ENCODE results near the gene CEMIP.

The CEMIP gene

DNA sequence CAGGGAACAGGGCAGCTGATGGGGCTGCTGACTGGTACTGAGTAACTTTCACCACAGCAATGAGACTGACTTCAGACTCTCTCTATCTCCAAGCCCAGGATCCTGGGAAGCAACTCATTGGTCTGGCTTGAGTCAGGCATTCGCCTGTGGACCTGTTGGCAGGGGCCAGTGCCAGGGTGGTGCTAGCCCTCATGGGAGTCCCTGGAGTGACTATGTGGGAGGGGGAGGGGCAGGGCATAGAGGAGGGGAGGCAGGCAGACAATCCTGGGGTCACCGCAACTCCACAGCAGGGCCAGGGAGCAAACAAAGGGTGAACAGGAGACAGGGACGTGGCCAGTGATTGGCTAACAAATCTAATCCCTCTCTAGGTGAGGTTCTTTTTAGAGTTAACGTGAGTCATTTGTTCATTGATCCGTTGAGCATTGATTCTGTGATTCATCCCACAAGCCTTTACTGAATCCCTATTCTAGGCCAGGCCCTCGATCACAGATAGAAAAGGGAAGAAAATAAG, 71.8 kb downstream of the CEMIP start:
- DNase-seq (ENCODE audit: low spot score) = no peak

GRCh38 chr15:80852676-80853075, 73.5 kb downstream of the CEMIP start:
- no peak for DNase-seq (ENCODE audit: low spot score)

DNA sequence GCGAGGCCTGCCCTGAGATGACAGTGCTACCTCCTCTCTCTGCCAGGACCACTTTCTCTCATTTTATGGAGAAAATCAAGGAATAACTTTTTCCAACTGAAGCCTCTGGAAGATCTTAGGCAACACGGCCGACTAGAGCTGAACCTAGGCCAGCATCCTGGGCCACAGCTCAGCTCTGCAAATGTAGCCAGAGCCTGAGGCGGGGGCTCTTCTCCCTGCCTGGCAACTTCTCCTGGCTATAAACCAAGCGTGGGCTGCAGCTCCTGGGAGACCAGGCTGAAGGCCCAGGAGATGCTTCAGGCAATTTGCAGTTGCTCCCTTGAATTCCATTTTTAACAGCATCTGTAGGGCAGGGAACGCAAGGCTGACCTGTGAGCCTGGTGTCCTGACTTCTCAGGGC, 74.9 kb downstream of the CEMIP start:
- peak; percentile 21 for DNase-seq (ENCODE audit: low spot score)

DNA sequence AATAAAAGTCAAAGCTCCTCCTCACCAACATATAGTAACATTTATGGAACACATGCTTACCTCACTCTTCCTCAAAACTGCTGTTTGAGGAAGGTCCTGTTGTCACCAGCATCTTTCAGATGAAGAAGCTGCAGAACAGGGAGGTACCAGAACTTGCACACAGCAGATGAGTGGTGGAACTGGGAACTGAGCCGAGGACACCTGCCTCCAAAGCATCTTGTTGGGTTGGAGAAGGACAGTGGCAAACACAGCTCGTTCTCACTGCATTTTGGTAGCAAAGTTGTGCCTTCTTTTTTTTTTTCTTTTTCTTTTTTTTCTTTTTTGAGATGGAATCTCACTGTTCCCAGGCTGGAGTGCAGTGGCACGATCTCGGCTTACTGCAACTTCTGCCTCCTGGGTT, 76.0 kb downstream of the CEMIP start:
- peak; percentile 53 for DNase-seq (ENCODE audit: low spot score)

DNA sequence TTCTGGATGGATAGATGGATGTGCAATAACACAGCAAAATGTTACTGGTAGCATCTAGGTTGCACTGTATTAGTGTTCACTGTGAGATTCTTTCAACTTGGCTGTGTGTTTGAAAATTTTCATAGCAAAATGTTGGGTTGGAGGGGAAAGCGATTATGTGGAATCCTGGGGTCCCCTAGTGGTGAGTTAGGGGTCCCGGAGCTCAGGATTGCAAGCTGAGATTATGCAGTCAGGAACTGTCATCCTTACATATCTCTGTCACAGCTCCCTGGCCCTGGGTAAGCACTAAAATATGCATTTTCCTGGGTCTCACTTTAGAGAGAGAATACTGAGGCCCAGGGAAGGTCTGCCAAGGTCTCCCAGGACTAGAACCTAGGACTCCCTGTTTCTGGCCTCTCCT, 77.2 kb downstream of the CEMIP start:
- no peak for DNase-seq (ENCODE audit: low spot score)

- DNase-seq (ENCODE audit: low spot score) = peak; percentile 94
These were observed 77.7 kb downstream of the CEMIP start for GRCh38 chr15:80856809-80857377.

GRCh38 chr15:80861731-80862170, 82.6 kb downstream of the CEMIP start:
- DNase-seq (ENCODE audit: low spot score) = peak; percentile 80

- no peak for DNase-seq (ENCODE audit: low spot score)
These were observed 85.5 kb downstream of the CEMIP start for GRCh38 chr15:80864666-80865065.

GRCh38 chr15:80866936-80867335, 87.8 kb downstream of the CEMIP start:
- DNase-seq (ENCODE audit: low spot score) = no peak

GRCh38 chr15:80870366-80870765, 91.2 kb downstream of the CEMIP start:
- no peak for DNase-seq (ENCODE audit: low spot score)

DNA sequence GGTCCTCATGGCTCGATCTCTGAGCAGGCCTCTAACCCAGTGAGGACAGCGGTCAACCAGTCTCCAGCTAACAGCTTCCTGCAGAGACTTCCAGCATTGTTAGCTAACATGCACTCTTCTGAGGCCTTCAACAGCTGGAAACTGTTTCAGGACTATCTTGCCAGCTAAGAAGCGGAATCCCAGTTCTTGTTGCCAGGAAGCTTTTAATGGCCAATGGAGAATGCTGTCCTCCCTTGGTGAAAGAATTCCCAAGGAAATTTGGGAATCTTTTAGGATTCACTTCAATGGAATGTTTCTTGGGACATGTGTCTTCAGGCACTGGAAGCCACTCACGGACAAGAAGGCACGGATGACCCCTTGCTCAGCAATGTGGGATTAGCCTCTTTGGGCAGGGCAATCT, 91.7 kb downstream of the CEMIP start:
- no peak for DNase-seq (ENCODE audit: low spot score)

GRCh38 chr15:80871858-80872257, 92.7 kb downstream of the CEMIP start:
- DNase-seq (ENCODE audit: low spot score) = no peak

- no peak for DNase-seq (ENCODE audit: low spot score)
These were observed 94.3 kb downstream of the CEMIP start for GRCh38 chr15:80873366-80873952.

DNA sequence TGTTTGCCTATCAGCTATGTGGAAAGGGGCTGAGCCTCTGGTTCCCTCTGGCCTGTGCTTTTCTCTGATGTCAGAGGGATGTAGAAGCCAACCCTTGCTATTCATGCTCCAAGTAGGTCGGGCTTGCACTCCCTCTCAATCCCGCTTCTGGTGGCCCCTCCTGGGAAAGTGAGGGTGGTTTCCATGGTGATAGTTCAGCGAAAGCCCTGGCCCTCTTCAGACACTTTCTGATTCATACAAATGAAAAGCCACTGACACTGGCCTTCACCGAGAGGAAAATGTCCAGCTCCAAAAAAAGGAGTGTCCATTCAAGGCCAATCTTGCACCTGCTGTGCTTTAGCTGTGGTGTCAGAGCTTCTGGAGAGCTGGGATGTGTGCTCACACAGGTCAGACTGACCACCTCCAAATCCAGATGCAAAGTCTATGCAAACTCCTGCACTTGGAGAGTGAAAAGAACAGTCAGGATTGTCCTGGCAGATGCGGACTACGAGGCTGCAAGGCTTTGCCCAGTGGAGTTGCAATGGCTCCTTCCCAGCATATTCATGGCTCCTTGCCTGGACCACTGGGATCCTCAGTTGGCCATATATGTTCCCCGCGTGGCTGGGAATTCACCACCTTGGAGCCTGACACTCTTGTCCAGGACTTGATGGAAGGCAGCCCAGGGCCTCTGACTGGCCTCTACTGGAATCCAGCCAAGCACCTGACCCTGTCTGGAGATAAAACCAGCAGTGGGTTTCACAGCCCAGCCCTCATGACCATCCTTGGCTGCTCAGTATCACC, 96.6 kb downstream of the CEMIP start:
- peak; percentile 37 for DNase-seq (ENCODE audit: low spot score)

DNA sequence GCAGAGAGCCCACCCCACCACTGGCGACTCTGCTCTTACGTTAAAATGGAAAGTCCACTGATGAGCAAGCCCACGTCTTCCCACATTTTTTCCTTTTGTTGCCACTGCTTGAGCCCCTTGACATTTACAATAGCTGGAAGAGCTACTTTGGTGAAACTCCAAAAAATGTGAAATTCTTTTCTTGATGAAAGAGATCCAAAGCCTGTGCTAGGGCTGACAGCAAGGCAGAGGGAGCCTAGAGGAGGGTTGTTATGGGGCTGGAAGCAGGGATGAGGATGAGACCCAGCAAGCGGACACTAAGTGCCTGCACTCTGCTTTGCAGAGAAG, 97.1 kb downstream of the CEMIP start:
- DNase-seq (ENCODE audit: low spot score) = no peak

DNA sequence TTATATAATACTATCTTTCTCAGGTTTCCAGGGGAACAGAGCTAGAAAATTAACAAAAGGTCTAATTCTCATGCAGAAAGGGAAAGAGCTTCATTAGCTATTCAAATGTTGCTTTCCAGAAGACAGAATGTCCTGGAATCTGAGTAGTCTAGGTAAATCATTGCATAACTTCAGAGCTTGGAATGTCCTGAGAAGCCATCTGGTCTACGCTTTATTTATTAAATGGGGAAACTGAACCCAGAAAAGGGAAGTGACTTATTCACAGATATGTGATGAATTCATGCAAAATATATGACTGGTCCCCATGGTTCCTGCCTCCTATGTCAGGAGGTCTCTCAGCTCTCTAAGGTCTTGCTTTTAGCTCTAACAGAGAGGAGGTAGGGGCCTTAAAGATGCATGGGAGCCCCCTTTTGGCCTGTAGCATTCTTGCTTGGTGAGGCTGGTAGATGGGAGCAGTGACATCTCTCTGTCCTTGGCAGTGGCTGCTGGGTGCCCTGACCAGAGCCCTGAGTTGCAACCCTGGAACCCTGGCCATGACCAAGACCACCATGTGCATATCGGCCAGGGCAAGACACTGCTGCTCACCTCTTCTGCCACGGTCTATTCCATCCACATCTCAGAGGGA, 99.2 kb downstream of the CEMIP start:
- DNase-seq (ENCODE audit: low spot score) = no peak

- DNase-seq (ENCODE audit: low spot score) = no peak
These were observed 99.7 kb downstream of the CEMIP start for GRCh38 chr15:80878867-80879250.

- no peak for DNase-seq (ENCODE audit: low spot score)
These were observed 100.9 kb downstream of the CEMIP start for GRCh38 chr15:80880086-80880485.

DNA sequence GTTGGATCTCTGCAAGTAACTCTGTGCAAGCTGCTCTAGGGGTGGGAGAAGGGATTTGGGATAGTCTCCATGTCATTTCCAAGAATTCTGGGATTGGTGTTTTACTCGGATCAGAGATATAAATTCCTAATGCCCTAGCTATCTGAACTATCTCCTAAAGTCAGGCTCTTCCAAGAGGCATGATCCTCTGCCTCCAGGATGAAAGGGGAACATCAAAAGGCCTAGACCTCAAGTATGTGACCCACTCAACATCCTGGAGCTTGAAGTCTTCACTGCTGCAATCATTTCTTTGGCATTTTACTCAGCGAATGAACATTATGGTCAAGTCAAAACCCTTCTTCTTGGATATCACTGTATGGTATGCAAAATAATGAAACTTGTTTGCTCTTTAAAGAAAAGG, 104.5 kb downstream of the CEMIP start:
- no peak for DNase-seq (ENCODE audit: low spot score)

GRCh38 chr15:80885016-80885579, 105.9 kb downstream of the CEMIP start:
- no peak for DNase-seq (ENCODE audit: low spot score)

GRCh38 chr15:80887148-80887547, 108.0 kb downstream of the CEMIP start:
- peak; percentile 91 for DNase-seq (ENCODE audit: low spot score)

DNA sequence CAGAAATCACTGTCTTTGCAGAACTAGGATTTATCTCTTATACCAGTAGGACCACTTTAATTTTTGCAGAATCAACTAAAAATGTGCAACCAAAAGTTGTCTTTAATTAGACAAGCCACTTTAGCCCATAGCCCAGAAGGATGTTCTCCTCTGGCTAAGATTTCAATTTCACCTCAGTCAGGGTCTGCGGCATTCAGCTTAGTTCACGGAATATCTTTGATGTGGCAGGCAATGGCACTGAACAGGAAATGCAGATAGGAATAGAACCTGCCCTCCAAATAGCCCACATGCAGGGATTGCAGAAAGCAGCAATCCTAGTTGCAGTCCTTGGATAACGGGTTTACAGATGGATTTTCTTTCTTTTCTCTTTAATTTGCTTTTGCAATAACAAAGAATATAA, 109.7 kb downstream of the CEMIP start:
- no peak for DNase-seq (ENCODE audit: low spot score)

All from cerebellar cortex (tissue), 1 donor.